ENCODE measurements around the gene ROR2. TPM values are rescaled to one million over a fixed set of nuclear protein-coding genes. Genes with fewer than 3 reads are reported as not detected.

ROR2 gene
- total RNA-seq, 2 experiments from 2014 or later = not detected

GRCh38 chr9:91577633-91578061 lies 372.4 kb downstream of the ROR2 start:
- Histone ChIP-seq H3K4me3 (ENCODE audit: low read length) (no peak overlapping the region), H3K36me3 (ENCODE audit: insufficient read depth, low read length) (no peaks in the 10 kb centered on the region), H3K27ac (ENCODE audit: low read depth in 1 of 2, low read length in 2 of 2) (no peak overlapping the region), H3K27me3 (ENCODE audit: control insufficient read depth in 1 of 2, insufficient read depth in 2 of 2, low read length in 2 of 2) (no peaks in the 10 kb centered on the region), H3K9me3 (ENCODE audit: control insufficient read depth in 1 of 2, insufficient read depth in 1 of 2, low read length in 2 of 2) (no peaks in the 10 kb centered on the region), H3K4me1 (ENCODE audit: insufficient read depth, low read length) (no peaks in the 10 kb centered on the region)
- no peak for TF ChIP-seq CTCF (IDR thresholded peaks at IDR 0.05)
- peaks cover 8% of the 10 kb centered on the region for H3K27me3 Mint-ChIP-seq
- no peaks in the 10 kb centered on the region for H3K9me3 Mint-ChIP-seq
- no peak overlapping the region for H3K4me3 Mint-ChIP-seq
- DNase-seq (no peak), ATAC-seq (ENCODE audit: poor library complexity) (no peak)
- H3K36me3 Mint-ChIP-seq (ENCODE audit: low read depth) = no peaks in the 10 kb centered on the region
- no peak overlapping the region for H3K27ac Mint-ChIP-seq
- POLR2A ChIA-PET = no interaction called here
- intact Hi-C loops (cut with DNase I, micrococcal nuclease) = no loop called here
- H3K4me1 Mint-ChIP-seq (ENCODE audit: low read depth) = no peaks in the 10 kb centered on the region
- CTCF ChIA-PET = no interaction called here

GRCh38 chr9:91572811-91573210 lies 377.2 kb downstream of the ROR2 start:
- Mint-ChIP-seq H3K27ac (no peak overlapping the region), H3K9me3 (no peaks in the 10 kb centered on the region), H3K36me3 (ENCODE audit: low read depth) (no peaks in the 10 kb centered on the region), H3K4me1 (ENCODE audit: low read depth) (no peaks in the 10 kb centered on the region), H3K4me3 (no peak overlapping the region), H3K27me3 (peaks cover 26% of the 10 kb centered on the region)
- ChIA-PET CTCF (no interaction called here), POLR2A (no interaction called here)
- Histone ChIP-seq H3K4me3 (ENCODE audit: low read length) (no peak overlapping the region), H3K27me3 (ENCODE audit: control insufficient read depth in 1 of 2, insufficient read depth in 2 of 2, low read length in 2 of 2) (peaks cover 0 to 2% of the 10 kb centered on the region in 2 experiments), H3K36me3 (ENCODE audit: insufficient read depth, low read length) (no peaks in the 10 kb centered on the region), H3K4me1 (ENCODE audit: insufficient read depth, low read length) (no peaks in the 10 kb centered on the region), H3K27ac (ENCODE audit: low read depth in 1 of 2, low read length in 2 of 2) (no peak overlapping the region), H3K9me3 (ENCODE audit: control insufficient read depth in 1 of 2, insufficient read depth in 1 of 2, low read length in 2 of 2) (no peaks in the 10 kb centered on the region)
- no peak for DNase-seq
- intact Hi-C loops (cut with DNase I, micrococcal nuclease) = no loop called here
- no peak for TF ChIP-seq CTCF (IDR thresholded peaks at IDR 0.05)
- ATAC-seq (ENCODE audit: poor library complexity) = no peak

- Histone ChIP-seq H3K9me3 (ENCODE audit: control insufficient read depth in 1 of 2, insufficient read depth in 1 of 2, low read length in 2 of 2) (no peaks in the 10 kb centered on the region), H3K36me3 (ENCODE audit: insufficient read depth, low read length) (no peaks in the 10 kb centered on the region), H3K27me3 (ENCODE audit: control insufficient read depth in 1 of 2, insufficient read depth in 2 of 2, low read length in 2 of 2) (peaks cover 0 to 2% of the 10 kb centered on the region in 2 experiments), H3K27ac (ENCODE audit: low read depth in 1 of 2, low read length in 2 of 2) (no peak overlapping the region), H3K4me3 (ENCODE audit: low read length) (no peak overlapping the region), H3K4me1 (ENCODE audit: insufficient read depth, low read length) (no peaks in the 10 kb centered on the region)
- intact Hi-C loops (cut with DNase I, micrococcal nuclease) = no loop called here
- no peaks in the 10 kb centered on the region for H3K36me3 Mint-ChIP-seq (ENCODE audit: low read depth)
- ChIA-PET POLR2A (no interaction called here), CTCF (interaction anchor here (0.8 kb wide), 1 partner anchor 58 kb away, joined by 3 read pairs; no protein-coding TSS in a partner anchor)
- peaks cover 26% of the 10 kb centered on the region for H3K27me3 Mint-ChIP-seq
- no peaks in the 10 kb centered on the region for H3K4me1 Mint-ChIP-seq (ENCODE audit: low read depth)
- H3K9me3 Mint-ChIP-seq = no peaks in the 10 kb centered on the region
- no peak overlapping the region for H3K4me3 Mint-ChIP-seq
- ATAC-seq (ENCODE audit: poor library complexity) = no peak
- no peak for DNase-seq
- no peak for TF ChIP-seq CTCF (IDR thresholded peaks at IDR 0.05)
- no peak overlapping the region for H3K27ac Mint-ChIP-seq
Measured at GRCh38 chr9:91572044-91572443, 378.0 kb downstream of the ROR2 start.

Measured in CD4-positive, alpha-beta T cell (primary cell).